ENCODE data around the gene PKD1. TPM values are rescaled to one million over a fixed set of nuclear protein-coding genes. Genes with fewer than 3 reads are reported as not detected.

PKD1 gene
- 131 and 144 TPM in 2 replicates for total RNA-seq

DNA sequence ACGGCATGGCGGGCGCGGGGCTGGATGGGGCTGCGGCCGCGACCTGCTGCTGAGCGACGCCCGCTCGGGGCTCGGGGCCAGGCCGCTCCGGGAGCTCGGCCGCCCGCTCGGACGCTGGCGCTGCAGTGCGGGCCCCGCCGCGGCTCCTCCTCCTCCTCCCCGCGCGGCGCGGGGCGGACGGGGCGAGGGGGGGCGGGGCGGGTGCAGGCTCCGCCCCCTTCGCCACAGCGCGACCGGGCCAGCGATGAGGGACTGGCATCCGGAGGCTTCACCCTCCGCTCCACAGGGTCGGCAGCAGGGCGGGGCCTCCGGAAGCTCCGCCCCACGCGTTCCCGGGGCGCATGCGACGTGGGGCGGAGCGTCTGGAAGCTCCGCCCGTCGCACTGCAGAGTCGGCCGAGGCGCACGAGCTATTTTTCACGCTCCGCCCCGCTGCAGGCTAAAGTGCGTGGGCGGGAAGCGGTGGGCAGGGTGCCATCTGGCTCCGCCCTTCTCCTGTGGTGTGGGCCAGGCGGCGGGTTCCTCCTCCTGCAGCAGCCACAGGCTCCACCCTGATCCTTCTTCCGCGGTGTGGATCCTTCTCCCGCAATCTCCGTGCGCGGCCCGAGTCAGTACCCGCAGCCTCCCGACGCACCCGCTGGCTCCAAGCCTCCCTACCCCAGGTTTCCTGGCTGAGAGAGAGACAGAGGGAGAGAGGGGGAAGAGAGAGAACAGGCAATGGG, at the start of gene PKD1:
TSS of gene PKD1 (minus strand) at position 129 of the 721 bp plus-strand sequence. CDS start 209 bp downstream, outside the sequence.

DNA sequence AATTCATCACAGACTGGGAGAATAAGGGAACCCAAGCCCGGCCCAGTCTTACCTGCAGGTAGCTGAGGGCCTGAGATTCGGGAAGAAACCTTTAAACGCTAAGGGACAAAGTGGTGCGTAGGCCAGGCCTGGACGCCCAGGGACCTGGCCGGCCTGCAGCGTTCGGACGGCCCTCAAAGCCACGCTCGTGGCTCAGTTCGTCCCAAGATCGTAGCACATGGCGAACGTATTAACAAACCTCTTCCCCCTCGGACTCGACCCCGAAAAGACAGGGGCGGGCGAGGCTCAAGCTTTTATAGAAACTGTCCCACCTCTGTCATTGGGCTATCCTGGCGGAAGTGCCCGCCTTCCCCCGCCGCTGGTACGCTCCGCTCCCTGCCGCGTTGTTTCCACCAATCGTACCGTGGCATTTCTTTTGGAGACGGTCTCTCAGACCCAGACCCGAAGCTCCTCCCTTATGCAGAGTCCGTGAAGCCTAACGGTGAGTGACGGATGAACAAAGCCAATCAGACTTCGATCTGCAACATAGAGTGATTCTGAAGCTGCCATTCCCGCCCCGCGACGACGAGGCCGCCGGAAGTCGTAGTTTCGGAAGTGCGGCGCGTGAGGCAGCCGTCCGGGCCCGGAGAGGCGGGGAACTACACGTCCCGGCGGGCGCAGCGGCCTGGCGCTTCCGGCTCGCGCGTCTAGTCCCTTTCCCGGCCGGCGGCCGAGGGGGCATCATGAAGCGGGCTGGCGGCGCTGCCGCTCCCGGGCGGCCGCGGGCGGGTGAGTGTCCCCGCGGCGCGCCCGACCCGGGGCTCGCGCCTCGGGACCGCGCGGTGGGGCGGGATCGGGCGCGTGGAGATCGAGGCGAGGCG, 19.6 kb upstream of the PKD1 start, which contains the start of gene TRAF7:
TSS of gene TRAF7 (plus strand) at position 692 of the 860 bp plus-strand sequence. CDS start 8,139 bp downstream, outside the sequence.

DNA sequence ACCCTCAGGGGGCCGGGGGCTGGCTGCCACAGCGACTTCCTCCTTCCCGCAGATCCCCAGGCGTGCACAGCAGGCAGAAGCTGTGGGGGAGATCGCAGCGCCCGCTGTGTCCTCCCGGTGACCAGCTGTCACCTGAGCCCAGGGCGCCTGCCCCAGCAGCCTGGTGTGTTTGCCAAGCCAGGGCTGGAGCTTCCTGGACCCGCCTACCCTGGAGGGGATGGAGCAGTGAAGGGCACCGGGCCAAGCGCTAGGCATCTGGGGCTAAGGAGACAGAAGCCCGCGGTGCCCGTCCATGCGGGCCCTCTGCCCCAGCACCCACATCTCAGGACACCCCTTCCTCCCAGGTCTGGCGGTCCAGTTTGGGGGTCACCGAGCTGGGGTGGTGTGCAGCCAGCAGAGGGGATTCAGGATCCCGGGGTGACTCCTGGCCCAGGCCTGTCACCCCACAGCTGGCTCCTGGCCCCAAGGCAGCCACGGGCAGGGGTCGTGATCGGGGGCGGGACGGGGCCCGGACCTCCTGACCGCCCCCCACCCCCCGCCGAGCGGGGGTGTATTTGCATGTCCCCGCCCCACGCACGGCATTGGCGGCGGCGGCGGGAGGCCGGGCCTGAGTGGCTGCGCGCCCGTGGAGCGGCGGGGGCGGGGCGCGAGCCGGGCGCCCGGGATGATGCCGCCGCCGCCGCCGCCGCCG, 12.4 kb upstream of the PKD1 start, which contains the start of gene RAB26:
TSS of gene RAB26 (plus strand) at position 645 of the 691 bp plus-strand sequence. CDS start 159 bp downstream, outside the sequence.

DNA sequence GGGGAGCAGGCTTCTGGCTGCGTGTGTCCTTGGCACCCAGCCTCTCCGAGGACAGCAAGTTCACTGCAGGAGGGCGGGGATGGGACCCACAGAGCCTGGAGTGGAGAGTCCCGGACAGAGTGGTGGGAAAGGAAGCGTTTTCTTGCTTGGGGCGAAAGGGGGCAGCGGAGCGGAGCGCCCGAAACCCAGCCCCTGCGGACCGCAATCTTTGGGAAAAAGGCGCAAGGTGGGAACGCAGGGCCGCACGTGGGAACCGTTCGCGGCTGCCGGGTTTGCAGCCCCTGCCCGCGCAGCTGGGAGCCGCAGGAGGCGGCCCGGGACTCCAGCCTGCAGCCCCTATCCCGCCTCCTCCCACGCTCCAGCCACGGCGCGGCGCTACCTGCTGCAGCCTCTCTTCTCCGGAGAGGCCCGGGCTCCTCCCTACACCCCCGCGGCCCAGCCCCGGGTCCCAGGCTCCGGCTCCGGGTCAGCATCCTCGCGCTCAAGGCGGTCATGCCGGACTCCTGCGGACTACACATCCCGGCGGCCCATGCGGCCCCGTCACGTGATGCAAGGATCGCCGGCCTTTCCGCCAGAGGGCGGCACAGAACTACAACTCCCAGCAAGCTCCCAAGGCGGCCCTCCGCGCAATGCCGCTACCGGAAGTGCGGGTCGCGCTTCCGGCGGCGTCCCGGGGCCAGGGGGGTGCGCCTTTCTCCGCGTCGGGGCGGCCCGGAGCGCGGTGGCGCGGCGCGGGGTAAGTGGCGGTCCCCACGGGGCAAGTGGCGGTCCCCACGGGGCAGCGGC, 88.2 kb downstream of the PKD1 start, which contains the start of the genes NTHL1 and TSC2:
TSS of gene NTHL1 (minus strand) at position 505 of the 786 bp plus-strand sequence. CDS start at position 494, 11 bp downstream.
TSS of gene TSC2 (plus strand) at position 656 of the 786 bp plus-strand sequence. CDS start 631 bp downstream, outside the sequence.

Other genes with a start within 250 kb of the PKD1 start
- gene HS3ST6, start 217.5 kb downstream of the PKD1 start, total RNA-seq, result not detected in 2 replicates
- gene MSRB1, start 192.7 kb downstream of the PKD1 start, total RNA-seq, result 6.3 and 6.4 TPM in 2 replicates
- not detected in 2 replicates for gene RPL3L, start 181.2 kb downstream of the PKD1 start, total RNA-seq
- 259 and 267 TPM in 2 replicates for gene NDUFB10, start 176.4 kb downstream of the PKD1 start, total RNA-seq
- gene RPS2, start 171.1 kb downstream of the PKD1 start, total RNA-seq, result 1,947 and 2,136 TPM in 2 replicates
- gene RNF151, start 169.0 kb downstream of the PKD1 start, total RNA-seq, result not detected in 2 replicates
- 29.7 and 32.4 TPM in 2 replicates for gene TBL3, start 163.8 kb downstream of the PKD1 start, total RNA-seq
- gene NOXO1, start 154.4 kb downstream of the PKD1 start, total RNA-seq, result 0.12 and 0.13 TPM in 2 replicates
- 9.9 and 11.2 TPM in 2 replicates for gene GFER, start 151.7 kb downstream of the PKD1 start, total RNA-seq
- 0.66 and 0.99 TPM in 2 replicates for gene SYNGR3, start 145.9 kb downstream of the PKD1 start, total RNA-seq
- 9.6 and 12.3 TPM in 2 replicates for gene ZNF598, start 126.1 kb downstream of the PKD1 start, total RNA-seq
- 0.06 and 0.13 TPM in 2 replicates for gene NPW, start 116.1 kb downstream of the PKD1 start, total RNA-seq
- 98.1 and 182 TPM in 2 replicates for gene NHERF2, start 109.0 kb downstream of the PKD1 start, total RNA-seq
- gene NTHL1, start 88.1 kb downstream of the PKD1 start, total RNA-seq, result 40.6 and 59.2 TPM in 2 replicates
- gene TSC2, start 87.9 kb downstream of the PKD1 start, total RNA-seq, result 44.3 and 53.0 TPM in 2 replicates
- gene RAB26, start 12.7 kb upstream of the PKD1 start, total RNA-seq, result 2.0 and 2.4 TPM in 2 replicates
- gene TRAF7, start 19.9 kb upstream of the PKD1 start, total RNA-seq, result 42.0 and 44.8 TPM in 2 replicates
- under 0.01 and 0.40 TPM in 2 replicates for gene CASKIN1, start 60.7 kb upstream of the PKD1 start, total RNA-seq
- 11.3 and 16.8 TPM in 2 replicates for gene MLST8, start 69.6 kb upstream of the PKD1 start, total RNA-seq
- gene BRICD5, start 75.0 kb upstream of the PKD1 start, total RNA-seq, result 1.2 and 1.7 TPM in 2 replicates
- gene PGP, start 78.9 kb upstream of the PKD1 start, total RNA-seq, result 7.0 and 12.2 TPM in 2 replicates
- gene E4F1, start 87.7 kb upstream of the PKD1 start, total RNA-seq, result 22.6 and 29.9 TPM in 2 replicates
- 0.31 and 1.1 TPM in 2 replicates for gene DNASE1L2, start 100.5 kb upstream of the PKD1 start, total RNA-seq
- gene ECI1, start 115.7 kb upstream of the PKD1 start, total RNA-seq, result 19.9 and 28.1 TPM in 2 replicates
- 47.2 and 47.3 TPM in 2 replicates for gene RNPS1, start 132.2 kb upstream of the PKD1 start, total RNA-seq
- gene ABCA3, start 204.8 kb upstream of the PKD1 start, total RNA-seq, result 8.4 and 11.1 TPM in 2 replicates